HEK293 (cell line): ENCODE data around the gene TRAFD1.

Source experiments
- KLF1 ChIP-seq: fragments of 450-650 bp; formaldehyde crosslinking; IDR thresholded peaks from 2 replicates; pipeline ENCODE4 v1.5.1; 2016; ENCODE audit warnings: missing biosample characterization, missing genetic modification characterization
- YY1 ChIP-seq: fragments of 450-650 bp; formaldehyde crosslinking; IDR thresholded peaks from 2 replicates; pipeline ENCODE4 v1.5.1; 2018; ENCODE audit warnings: missing biosample characterization, missing genetic modification characterization
- ZFP37 ChIP-seq: fragments of 450-650 bp; formaldehyde crosslinking; IDR thresholded peaks from 2 replicates; pipeline ENCODE4 v1.5.1; 2016; ENCODE audit warnings: missing biosample characterization, missing genetic modification characterization
- ZNF639 ChIP-seq: fragments of 450-650 bp; formaldehyde crosslinking; IDR thresholded peaks from 2 replicates; pipeline ENCODE4 v1.5.1; 2016; ENCODE audit warnings: missing biosample characterization, missing genetic modification characterization
- ZNF658 ChIP-seq: fragments of 450-650 bp; formaldehyde crosslinking; IDR thresholded peaks from 2 replicates; pipeline ENCODE4; 2016; ENCODE audit warnings: missing biosample characterization, missing genetic modification characterization
- ZNF707 ChIP-seq: fragments of 450-650 bp; formaldehyde crosslinking; IDR thresholded peaks from 2 replicates; pipeline ENCODE4 v1.5.1; 2016; ENCODE audit warnings: missing biosample characterization, missing genetic modification characterization
- TF ChIP-seq, protein P1 (sequence below): fragments of 450-650 bp; formaldehyde crosslinking; IDR thresholded peaks from 2 replicates; pipeline ENCODE4 v1.5.1; 2016; ENCODE audit warnings: missing biosample characterization, missing genetic modification characterization
- TF ChIP-seq, protein P2 (sequence below): fragments of 450-650 bp; formaldehyde crosslinking; IDR thresholded peaks from 2 replicates; pipeline ENCODE4 v1.5.1; 2016; ENCODE audit warnings: missing biosample characterization, missing genetic modification characterization, low read depth
- TF ChIP-seq, protein P3 (sequence below): fragments of 450-650 bp; formaldehyde crosslinking; conservative IDR thresholded peaks from 2 replicates; pipeline ENCODE4 v1.5.1; 2016; ENCODE audit warnings: low read depth, missing biosample characterization, missing genetic modification characterization

DNA sequence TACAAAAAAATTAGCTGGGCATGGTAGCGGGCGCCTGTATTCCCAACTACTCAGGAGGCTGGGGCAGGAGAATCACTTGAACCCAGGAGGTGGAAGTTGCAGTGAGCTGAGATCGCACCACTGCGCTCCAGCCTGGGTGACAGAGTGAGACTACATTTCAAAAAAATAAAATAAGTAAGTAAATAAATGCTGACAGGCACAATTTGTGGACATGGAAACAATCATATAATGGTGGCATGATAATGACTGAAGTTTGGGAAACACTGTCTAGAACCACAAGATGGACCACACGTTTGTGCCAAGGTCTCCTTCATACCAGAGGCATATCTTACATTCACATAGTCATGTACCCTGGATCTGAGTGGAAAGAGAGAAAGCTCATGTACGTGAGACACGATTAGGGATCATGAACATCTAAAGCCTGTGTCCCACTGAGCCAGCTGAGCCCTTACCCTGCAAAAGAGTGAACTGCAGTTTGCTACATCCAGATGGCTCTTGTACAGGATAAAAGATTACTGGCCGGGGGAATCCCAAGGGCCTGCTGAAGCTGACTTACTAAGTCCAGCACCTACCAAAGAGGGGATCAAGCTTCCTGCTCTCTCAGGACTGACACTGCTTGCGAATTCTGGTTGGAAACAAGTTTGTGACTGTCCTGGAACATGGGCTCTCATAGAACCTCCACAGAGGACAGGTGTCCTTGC, 62.9 kb downstream of the TRAFD1 start:
- TF ChIP-seq, protein P1, sequence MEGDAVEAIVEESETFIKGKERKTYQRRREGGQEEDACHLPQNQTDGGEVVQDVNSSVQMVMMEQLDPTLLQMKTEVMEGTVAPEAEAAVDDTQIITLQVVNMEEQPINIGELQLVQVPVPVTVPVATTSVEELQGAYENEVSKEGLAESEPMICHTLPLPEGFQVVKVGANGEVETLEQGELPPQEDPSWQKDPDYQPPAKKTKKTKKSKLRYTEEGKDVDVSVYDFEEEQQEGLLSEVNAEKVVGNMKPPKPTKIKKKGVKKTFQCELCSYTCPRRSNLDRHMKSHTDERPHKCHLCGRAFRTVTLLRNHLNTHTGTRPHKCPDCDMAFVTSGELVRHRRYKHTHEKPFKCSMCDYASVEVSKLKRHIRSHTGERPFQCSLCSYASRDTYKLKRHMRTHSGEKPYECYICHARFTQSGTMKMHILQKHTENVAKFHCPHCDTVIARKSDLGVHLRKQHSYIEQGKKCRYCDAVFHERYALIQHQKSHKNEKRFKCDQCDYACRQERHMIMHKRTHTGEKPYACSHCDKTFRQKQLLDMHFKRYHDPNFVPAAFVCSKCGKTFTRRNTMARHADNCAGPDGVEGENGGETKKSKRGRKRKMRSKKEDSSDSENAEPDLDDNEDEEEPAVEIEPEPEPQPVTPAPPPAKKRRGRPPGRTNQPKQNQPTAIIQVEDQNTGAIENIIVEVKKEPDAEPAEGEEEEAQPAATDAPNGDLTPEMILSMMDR = no peak
- TF ChIP-seq, protein P2, sequence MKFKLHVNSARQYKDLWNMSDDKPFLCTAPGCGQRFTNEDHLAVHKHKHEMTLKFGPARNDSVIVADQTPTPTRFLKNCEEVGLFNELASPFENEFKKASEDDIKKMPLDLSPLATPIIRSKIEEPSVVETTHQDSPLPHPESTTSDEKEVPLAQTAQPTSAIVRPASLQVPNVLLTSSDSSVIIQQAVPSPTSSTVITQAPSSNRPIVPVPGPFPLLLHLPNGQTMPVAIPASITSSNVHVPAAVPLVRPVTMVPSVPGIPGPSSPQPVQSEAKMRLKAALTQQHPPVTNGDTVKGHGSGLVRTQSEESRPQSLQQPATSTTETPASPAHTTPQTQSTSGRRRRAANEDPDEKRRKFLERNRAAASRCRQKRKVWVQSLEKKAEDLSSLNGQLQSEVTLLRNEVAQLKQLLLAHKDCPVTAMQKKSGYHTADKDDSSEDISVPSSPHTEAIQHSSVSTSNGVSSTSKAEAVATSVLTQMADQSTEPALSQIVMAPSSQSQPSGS (tag by site-specific recombination) = no peak
- TF ChIP-seq ZNF639 (tag by site-specific recombination) = no peak
- no peak for TF ChIP-seq ZFP37 (tag by site-specific recombination)
- no peak for TF ChIP-seq ZNF707 (tag by site-specific recombination)
- no peak for TF ChIP-seq ZNF658
- TF ChIP-seq, protein P3, sequence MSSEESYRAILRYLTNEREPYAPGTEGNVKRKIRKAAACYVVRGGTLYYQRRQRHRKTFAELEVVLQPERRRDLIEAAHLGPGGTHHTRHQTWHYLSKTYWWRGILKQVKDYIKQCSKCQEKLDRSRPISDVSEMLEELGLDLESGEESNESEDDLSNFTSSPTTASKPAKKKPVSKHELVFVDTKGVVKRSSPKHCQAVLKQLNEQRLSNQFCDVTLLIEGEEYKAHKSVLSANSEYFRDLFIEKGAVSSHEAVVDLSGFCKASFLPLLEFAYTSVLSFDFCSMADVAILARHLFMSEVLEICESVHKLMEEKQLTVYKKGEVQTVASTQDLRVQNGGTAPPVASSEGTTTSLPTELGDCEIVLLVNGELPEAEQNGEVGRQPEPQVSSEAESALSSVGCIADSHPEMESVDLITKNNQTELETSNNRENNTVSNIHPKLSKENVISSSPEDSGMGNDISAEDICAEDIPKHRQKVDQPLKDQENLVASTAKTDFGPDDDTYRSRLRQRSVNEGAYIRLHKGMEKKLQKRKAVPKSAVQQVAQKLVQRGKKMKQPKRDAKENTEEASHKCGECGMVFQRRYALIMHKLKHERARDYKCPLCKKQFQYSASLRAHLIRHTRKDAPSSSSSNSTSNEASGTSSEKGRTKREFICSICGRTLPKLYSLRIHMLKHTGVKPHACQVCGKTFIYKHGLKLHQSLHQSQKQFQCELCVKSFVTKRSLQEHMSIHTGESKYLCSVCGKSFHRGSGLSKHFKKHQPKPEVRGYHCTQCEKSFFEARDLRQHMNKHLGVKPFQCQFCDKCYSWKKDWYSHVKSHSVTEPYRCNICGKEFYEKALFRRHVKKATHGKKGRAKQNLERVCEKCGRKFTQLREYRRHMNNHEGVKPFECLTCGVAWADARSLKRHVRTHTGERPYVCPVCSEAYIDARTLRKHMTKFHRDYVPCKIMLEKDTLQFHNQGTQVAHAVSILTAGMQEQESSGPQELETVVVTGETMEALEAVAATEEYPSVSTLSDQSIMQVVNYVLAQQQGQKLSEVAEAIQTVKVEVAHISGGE (tag by site-specific recombination) = no peak
- no peak for TF ChIP-seq KLF1 (tag by site-specific recombination)
- no peak for TF ChIP-seq YY1 (tag by site-specific recombination)
